GM12891 (cell line): ENCODE data around the gene TGOLN2.

Experiments used
- PAX5 ChIP-seq: IDR thresholded peaks from 2 replicates; pipeline ENCODE4 v1.6.1; 2011; ENCODE audit warnings: low read length, moderate library complexity, mild to moderate bottlenecking; ENCODE audit not compliant: insufficient read depth, severe bottlenecking
- POLR2A ChIP-seq: IDR thresholded peaks from 2 replicates; pipeline ENCODE4 v1.6.1; 2011; ENCODE audit warnings: low read depth, low read length, control low read depth
- POLR2AphosphoS5 ChIP-seq: IDR thresholded peaks from 2 replicates; pipeline ENCODE4 v1.6.1; 2011; ENCODE audit warnings: low read depth, low read length, control low read depth
- POU2F2 ChIP-seq: IDR thresholded peaks from 2 replicates; pipeline ENCODE4 v1.6.1; 2011; ENCODE audit warnings: low read depth, mild to moderate bottlenecking, control low read depth, low read length, moderate library complexity
- SPI1 ChIP-seq: IDR thresholded peaks from 2 replicates; pipeline ENCODE4 v1.6.1; 2011; ENCODE audit warnings: low read depth, low read length, control low read depth
- TAF1 ChIP-seq: IDR thresholded peaks from 2 replicates; pipeline ENCODE4 v1.6.1; 2011; ENCODE audit warnings: low read depth, low read length, control low read depth

DNA sequence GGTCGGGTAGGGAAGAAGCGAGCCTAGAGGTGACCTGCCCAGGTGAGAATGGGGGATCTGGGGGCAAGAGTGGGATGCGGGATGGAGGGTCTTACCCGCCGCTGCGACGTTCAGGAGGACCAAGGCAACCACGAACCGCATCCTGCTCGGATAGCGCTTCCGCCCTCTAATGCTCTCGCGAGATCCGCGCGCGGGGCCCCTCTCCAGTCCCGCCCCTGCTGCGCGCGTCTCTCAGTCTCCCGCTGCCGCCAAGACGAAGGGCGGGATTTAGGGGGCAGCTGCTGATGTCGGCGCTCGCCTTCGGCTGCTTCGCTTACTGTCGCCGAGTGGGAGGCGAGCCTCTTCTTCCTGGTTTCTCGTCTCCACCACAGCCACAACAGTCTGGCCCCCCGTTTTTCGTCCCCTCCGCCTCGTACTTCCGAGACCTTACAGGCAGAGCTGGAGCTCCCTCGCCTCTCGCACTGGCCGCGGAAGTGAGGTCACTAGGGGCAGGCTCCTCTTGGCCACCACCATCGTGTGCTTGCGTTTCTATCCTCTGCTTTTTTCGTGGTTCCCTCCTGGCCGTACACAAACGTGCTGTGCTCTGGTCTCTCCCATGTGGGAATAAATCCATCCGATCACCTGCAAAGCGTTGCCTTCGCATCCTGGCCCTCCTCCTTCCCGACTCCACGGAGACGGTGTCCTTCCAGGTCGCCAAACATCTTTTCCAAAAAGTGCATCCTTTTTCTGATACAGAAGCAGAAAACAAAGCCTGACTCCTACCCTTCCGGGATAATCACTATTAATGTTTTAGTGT, at the start of gene TGOLN2:
- TF ChIP-seq POLR2A (peak; percentile 99), POLR2AphosphoS5 (peak; percentile 99), TAF1 (peak; percentile 81), SPI1 (peak; percentile 61; the same call in 1 of the 2 replicates), PAX5 (no peak), POU2F2 (peak; percentile 92)
